KBM-7 (cell line): ENCODE results near the gene DCUN1D2.

ENCODE experiments used
- DNase-seq: peaks from one replicate; pipeline ENCODE4 v3.0.0-alpha.2; 2015
- in situ Hi-C: fragments of 300-500 bp; cut with MboI; formaldehyde crosslinking; loops from 2 replicates; pipeline ENCODE4 v1.14.3; 2020; ENCODE audit warnings: low sequenced_read_pairs, low pct_unique_long_range_greater_than_20kb, mixed read lengths

The DCUN1D2 gene

GRCh38 chr13:113490496-113491417, at the start of gene DCUN1D2:
DCUN1D2 (minus strand) TSS chr13:113490711; CDS start chr13:113490669, 42 bp downstream.
- in situ Hi-C loops, result no loop called here
- peak; percentile 91 for DNase-seq

DNA sequence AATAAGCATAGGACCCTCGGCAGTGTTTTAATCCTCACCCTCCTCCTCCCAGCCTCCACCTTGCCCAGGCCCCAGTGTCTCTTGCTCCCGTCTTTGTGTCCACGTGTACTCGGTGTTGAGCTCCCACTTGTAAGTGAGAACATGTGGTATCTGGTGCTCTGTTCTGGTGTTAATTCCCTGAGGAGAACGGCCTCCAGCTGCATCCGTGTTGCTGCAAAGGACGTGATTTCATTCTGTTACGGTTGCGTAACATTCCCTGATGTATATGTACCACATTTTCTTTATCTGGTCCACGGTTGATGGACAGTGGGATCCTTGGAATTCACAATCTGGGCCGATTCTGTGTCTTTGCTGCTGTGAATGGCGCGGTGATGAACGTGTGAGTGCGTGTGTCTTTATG, 49.3 kb upstream of the DCUN1D2 start:
- DNase-seq, result no peak
- in situ Hi-C loops, result no loop called here

DNA sequence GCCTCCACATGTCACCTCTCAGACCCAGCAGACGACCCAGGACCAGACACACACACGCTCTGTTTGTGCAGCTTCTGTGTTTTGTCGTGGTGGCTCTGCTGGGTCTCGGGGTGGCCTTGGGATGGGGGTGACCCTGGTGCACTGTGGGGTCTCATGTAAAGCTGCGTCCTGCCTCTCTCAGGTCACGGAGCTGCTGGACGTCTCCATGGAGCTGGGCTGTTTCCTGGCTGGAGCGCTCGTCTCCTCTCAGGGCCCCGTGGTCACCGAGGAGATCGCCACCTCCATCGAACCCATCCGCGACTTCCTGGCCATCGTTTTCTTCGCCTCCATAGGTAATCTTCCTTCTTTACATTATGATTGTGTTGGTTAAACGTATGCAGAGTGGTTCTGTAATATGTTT, 48.7 kb upstream of the DCUN1D2 start:
- no peak for DNase-seq
- in situ Hi-C loops, result no loop called here

- DNase-seq, result no peak
- in situ Hi-C loops, result no loop called here
Measured at GRCh38 chr13:113538689-113539058, 48.2 kb upstream of the DCUN1D2 start.

DNA sequence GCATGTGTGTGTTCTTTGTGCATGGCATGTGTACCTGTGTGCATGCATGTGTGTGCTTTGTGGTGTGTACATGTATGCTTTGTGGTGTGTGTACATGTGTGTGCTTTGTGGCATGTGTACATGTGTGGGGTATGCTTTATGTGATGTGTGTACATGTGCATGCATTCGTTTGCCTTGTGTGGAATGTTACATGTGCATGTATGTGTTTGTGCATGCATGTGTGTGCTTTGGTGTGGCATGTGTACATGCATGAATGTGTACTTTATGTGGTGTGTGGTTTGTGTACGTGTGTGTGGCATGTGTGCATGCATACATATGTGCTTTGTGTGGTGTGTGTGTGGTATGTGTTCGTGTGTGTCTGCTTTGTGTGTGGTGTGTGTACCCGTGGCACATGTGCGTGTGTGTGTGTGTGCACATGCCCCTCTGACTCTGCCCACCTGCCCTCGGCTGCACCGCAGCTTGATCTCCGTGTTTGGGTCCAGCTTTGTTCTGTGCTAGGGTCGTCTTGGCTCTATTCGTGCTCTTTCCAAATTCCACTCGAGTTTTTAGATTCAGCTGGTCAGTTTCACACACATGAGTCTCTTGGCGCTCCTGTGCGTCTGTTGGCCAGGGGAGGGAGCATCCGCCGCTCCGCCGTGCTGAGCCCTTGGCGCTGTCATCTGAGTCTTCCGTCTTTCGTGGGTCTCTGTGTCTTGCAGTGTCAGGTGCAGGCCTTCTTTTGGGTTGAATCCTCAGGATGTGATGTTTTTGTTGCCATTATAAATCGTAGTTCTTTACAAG, 47.6 kb upstream of the DCUN1D2 start:
- in situ Hi-C loops, result no loop called here
- no peak for DNase-seq

- in situ Hi-C loops, result no loop called here
- DNase-seq, result no peak
Measured at GRCh38 chr13:113537205-113537604, 46.7 kb upstream of the DCUN1D2 start.

GRCh38 chr13:113536461-113537110, 46.1 kb upstream of the DCUN1D2 start:
- DNase-seq, result no peak
- in situ Hi-C loops, result no loop called here

DNA sequence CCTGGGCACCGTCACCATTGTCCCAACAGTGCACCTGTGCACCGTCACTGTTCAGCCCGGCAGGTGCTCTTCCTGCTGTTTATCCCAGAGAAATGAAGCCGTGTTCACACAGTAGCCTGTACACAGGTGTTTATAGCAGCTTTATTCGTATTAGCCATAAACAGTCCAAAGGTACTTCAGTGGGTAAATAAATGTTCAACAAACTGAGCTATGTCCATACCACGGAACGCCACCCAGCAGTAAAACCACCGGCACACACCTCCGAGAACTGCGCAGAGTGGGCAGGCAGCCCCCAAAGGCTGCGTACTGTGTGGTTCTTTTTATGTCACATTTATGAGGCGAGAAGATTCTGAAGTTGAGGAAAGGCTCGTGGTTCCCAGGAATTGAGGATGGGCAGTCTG, 44.9 kb upstream of the DCUN1D2 start:
- DNase-seq, result no peak
- in situ Hi-C loops, result no loop called here

DNA sequence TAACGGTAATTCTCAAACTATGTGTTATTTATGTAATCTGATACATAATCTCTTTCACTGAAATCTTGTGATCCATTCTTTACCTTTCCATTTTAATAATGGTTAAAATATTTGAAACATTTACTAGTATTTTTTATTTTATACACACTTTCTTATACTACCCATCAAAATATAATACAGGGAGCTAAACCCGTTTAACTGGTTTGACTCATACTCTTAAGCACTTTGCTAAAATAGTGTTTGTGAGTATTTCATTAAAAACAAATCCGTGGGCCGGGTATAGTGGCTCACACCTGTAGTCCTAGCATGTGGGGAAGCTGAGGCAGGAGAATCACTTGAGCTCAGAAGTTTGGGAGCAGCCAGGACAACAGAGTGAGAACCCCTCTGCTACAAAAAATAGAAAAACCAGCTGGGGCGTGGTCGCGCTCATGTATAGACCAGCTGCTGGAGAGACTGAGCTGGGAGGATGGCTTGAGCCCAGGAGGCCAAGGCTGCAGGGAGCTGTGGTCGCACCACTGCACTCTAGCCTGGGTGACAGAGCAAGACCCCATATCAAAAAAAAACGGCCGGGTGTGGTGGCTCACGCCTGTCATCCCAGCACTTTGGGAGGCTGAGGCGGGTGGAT, 43.8 kb upstream of the DCUN1D2 start:
- no peak for DNase-seq

GRCh38 chr13:113533161-113533840, 42.8 kb upstream of the DCUN1D2 start:
- in situ Hi-C loops, result no loop called here
- DNase-seq, result no peak

More for the DNA sequence above, 43.8 kb upstream of the DCUN1D2 start:
- in situ Hi-C loops, result no loop called here

- in situ Hi-C loops, result no loop called here
- no peak for DNase-seq
Measured at GRCh38 chr13:113532156-113532806, 41.8 kb upstream of the DCUN1D2 start.

GRCh38 chr13:113531041-113531873, 40.7 kb upstream of the DCUN1D2 start:
- no peak for DNase-seq
- in situ Hi-C loops, result no loop called here

DNA sequence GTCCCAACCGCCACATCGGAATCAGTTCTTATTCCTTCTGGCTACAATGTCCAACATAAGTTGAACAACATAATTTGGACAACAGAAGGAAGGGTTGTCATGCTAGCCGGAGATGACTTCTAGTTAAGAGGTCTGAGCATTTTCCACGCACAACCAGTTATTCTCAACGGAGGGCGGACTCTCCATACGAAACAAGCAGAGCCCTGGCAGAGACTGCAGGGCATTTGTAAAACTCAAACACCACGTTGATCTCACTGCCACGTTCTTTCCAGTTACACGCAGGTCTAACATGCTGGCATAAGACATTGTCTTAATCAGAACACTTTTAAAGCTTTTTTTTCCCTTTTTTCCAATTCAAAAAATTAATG, 38.3 kb upstream of the DCUN1D2 start:
- no peak for DNase-seq

DNA sequence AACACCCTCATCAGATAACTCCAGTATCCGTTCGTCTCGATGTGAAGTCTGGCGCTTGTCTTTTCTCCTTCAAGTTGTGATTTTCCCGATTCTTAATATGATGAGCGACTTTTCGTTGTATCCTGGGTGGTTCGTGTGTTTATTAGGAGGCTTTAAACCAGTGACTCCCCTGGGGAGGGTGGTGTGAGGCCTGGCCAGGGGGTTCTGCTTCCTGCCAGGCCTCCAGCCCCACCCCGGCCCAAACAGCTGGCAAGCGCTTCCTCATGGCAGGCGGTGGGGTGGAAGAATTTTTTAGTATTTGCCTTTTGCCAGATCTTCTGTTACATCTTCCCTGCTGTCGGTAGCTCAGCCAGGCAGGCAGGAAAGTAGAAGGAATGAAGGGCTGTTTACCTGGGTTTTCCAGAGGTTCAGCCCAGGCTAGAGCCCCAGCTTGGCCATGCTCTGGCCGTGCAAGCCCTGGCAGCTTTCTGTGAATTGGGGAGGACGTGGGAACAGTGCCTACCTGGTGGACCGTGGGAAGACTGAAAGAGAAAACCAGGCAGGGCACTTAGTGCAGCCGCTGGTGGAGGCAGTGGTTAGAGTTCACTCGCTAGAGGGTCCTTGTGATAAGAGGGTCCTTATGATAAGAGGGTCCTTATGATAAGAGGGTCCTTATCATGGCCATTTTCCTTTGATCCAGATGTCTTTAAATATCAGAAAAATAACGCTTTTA, 37.7 kb upstream of the DCUN1D2 start:
- in situ Hi-C loops, result no loop called here
- DNase-seq, result no peak

More for the DNA sequence above, 38.3 kb upstream of the DCUN1D2 start:
- in situ Hi-C loops, result no loop called here

DNA sequence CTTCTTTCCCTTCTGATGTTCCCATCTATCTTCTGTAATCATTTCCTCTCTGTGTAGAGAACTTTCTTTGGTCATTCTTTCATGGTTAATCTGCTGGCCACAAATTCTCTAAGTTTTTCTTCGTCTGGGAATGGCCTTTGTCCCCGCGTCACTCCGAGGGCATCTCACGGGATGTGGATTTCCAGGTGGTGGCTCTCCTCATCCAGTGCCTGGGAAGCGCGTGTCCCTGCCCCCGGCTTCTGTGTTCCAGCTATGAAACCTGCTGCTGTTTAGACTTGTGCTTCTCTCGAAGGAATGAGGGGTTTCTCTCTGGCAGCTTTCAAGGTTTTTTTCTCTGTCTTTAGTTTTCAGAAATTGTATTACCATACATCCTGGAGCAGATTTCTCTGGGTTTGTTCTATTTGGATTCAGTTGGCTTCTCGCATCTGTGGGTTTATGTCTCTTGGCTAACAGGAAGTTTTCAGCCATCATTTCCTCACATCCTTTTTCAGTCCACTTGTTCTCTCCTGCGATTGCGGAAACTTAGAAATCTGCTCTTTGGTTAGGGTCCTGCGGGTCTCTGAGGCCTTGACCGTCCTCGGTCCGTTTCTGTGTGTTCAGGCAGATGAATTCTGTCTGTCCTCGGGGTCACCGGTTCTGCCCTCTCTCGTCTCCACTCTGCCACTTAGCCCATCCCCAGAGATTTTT, 36.9 kb upstream of the DCUN1D2 start:
- in situ Hi-C loops, result no loop called here
- DNase-seq, result no peak

GRCh38 chr13:113526466-113527220, 36.1 kb upstream of the DCUN1D2 start:
- in situ Hi-C loops, result no loop called here
- no peak for DNase-seq
